ENCODE results near the gene DGKB.

DGKB gene

DNA sequence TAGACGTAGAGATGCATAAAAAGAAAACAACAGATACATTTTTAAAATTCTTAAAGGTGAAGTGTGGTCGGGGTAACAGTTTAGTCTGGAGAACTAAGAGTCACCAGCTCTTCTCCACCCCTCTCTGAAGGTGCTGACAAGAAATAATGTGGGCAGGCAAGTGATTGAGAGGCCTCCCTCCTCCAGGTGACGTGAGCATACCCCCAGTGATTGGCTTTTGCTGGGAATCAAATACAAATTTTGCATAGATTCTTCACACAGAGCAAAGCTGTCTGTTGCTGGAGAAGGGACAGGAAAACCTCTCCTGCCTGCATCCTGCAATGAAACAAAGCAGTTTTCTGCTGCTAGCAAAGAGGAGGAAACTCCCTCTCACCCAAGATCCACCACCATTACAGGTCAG, 115.0 kb downstream of the DGKB start:
- TF ChIP-seq YY1 (IDR thresholded peaks at IDR 0.05; ENCODE audit: low read depth) (no peak), TAF1 (IDR thresholded peaks at IDR 0.05; ENCODE audit: low read depth) (no peak), TCF12 (IDR thresholded peaks at IDR 0.05; ENCODE audit: low read depth) (no peak), CREB1 (IDR thresholded peaks at IDR 0.05; ENCODE audit: low read depth) (no peak), NFIC (IDR thresholded peaks at IDR 0.05) (no peak), EGR1 (IDR thresholded peaks at IDR 0.05) (no peak), FOXM1 (IDR thresholded peaks at IDR 0.05; ENCODE audit: borderline replicate concordance, low read depth) (no peak), RAD21 (IDR thresholded peaks at IDR 0.05; ENCODE audit: low read depth) (no peak), ZBTB7A (IDR thresholded peaks at IDR 0.05; ENCODE audit: low read depth) (no peak), USF1 (IDR thresholded peaks at IDR 0.05) (no peak), EP300 (IDR thresholded peaks at IDR 0.05; ENCODE audit: borderline replicate concordance) (no peak), CEBPB (IDR thresholded peaks at IDR 0.05) (no peak), TEAD4 (IDR thresholded peaks at IDR 0.05) (no peak)
- TF ChIP-seq, protein P1, sequence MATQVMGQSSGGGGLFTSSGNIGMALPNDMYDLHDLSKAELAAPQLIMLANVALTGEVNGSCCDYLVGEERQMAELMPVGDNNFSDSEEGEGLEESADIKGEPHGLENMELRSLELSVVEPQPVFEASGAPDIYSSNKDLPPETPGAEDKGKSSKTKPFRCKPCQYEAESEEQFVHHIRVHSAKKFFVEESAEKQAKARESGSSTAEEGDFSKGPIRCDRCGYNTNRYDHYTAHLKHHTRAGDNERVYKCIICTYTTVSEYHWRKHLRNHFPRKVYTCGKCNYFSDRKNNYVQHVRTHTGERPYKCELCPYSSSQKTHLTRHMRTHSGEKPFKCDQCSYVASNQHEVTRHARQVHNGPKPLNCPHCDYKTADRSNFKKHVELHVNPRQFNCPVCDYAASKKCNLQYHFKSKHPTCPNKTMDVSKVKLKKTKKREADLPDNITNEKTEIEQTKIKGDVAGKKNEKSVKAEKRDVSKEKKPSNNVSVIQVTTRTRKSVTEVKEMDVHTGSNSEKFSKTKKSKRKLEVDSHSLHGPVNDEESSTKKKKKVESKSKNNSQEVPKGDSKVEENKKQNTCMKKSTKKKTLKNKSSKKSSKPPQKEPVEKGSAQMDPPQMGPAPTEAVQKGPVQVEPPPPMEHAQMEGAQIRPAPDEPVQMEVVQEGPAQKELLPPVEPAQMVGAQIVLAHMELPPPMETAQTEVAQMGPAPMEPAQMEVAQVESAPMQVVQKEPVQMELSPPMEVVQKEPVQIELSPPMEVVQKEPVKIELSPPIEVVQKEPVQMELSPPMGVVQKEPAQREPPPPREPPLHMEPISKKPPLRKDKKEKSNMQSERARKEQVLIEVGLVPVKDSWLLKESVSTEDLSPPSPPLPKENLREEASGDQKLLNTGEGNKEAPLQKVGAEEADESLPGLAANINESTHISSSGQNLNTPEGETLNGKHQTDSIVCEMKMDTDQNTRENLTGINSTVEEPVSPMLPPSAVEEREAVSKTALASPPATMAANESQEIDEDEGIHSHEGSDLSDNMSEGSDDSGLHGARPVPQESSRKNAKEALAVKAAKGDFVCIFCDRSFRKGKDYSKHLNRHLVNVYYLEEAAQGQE (IDR thresholded peaks at IDR 0.05; ENCODE audit: low read depth): no peak
- TF ChIP-seq, protein P2, sequence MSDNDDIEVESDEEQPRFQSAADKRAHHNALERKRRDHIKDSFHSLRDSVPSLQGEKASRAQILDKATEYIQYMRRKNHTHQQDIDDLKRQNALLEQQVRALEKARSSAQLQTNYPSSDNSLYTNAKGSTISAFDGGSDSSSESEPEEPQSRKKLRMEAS (IDR thresholded peaks at IDR 0.05): no peak

- TF ChIP-seq, protein P1 (IDR thresholded peaks at IDR 0.05; ENCODE audit: low read depth): no peak
- no peak for TF ChIP-seq YY1 (IDR thresholded peaks at IDR 0.05; ENCODE audit: low read depth)
- TF ChIP-seq USF1 (IDR thresholded peaks at IDR 0.05): no peak
- no peak for TF ChIP-seq CREB1 (IDR thresholded peaks at IDR 0.05; ENCODE audit: low read depth)
- TF ChIP-seq EP300 (IDR thresholded peaks at IDR 0.05; ENCODE audit: borderline replicate concordance): no peak
- no peak for TF ChIP-seq TCF12 (IDR thresholded peaks at IDR 0.05; ENCODE audit: low read depth)
Observed at GRCh38 chr7:14786314-14786895, 116.1 kb downstream of the DGKB start.

GRCh38 chr7:14777806-14778205, 124.7 kb downstream of the DGKB start:
- TF ChIP-seq, protein P2 (IDR thresholded peaks at IDR 0.05): no peak
- no peak for TF ChIP-seq CREB1 (IDR thresholded peaks at IDR 0.05; ENCODE audit: low read depth)
- no peak for TF ChIP-seq TEAD4 (IDR thresholded peaks at IDR 0.05)
- no peak for TF ChIP-seq YY1 (IDR thresholded peaks at IDR 0.05; ENCODE audit: low read depth)
- TF ChIP-seq EP300 (IDR thresholded peaks at IDR 0.05; ENCODE audit: borderline replicate concordance): no peak
- no peak for TF ChIP-seq TAF1 (IDR thresholded peaks at IDR 0.05; ENCODE audit: low read depth)

DNA sequence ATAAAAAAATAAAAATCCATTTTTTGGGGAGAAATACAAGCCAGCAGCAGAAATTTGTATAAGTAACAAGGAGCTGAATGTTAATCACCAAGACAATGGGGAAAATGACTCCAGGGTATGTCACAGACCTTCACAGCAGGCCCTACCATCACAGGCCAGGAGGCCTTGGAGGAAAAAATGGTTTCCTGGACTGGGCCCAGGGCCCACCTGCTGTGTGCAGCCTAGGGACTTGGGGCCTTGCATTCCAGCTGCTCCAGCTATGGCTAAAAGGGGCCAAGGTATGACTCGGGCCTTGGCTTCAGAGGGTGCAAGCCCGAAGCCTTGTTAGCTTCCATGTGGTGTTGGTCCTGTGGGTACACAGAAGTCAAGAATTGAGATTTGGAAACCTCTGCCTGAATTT, 126.3 kb downstream of the DGKB start:
- TF ChIP-seq TCF12 (IDR thresholded peaks at IDR 0.05; ENCODE audit: low read depth) (no peak), USF1 (IDR thresholded peaks at IDR 0.05) (no peak), FOXM1 (IDR thresholded peaks at IDR 0.05; ENCODE audit: borderline replicate concordance, low read depth) (no peak), TEAD4 (IDR thresholded peaks at IDR 0.05) (no peak), NFIC (IDR thresholded peaks at IDR 0.05) (no peak)

GRCh38 chr7:14773729-14774271, 128.8 kb downstream of the DGKB start:
- no peak for TF ChIP-seq NFIC (IDR thresholded peaks at IDR 0.05)
- TF ChIP-seq, protein P2 (IDR thresholded peaks at IDR 0.05): no peak
- no peak for TF ChIP-seq USF1 (IDR thresholded peaks at IDR 0.05)
- TF ChIP-seq YY1 (IDR thresholded peaks at IDR 0.05; ENCODE audit: low read depth): no peak
- no peak for TF ChIP-seq CEBPB (IDR thresholded peaks at IDR 0.05)
- TF ChIP-seq FOXM1 (IDR thresholded peaks at IDR 0.05; ENCODE audit: borderline replicate concordance, low read depth): no peak
- no peak for TF ChIP-seq ZBTB7A (IDR thresholded peaks at IDR 0.05; ENCODE audit: low read depth)
- TF ChIP-seq TEAD4 (IDR thresholded peaks at IDR 0.05): no peak
- TF ChIP-seq CREB1 (IDR thresholded peaks at IDR 0.05; ENCODE audit: low read depth): no peak
- no peak for TF ChIP-seq EGR1 (IDR thresholded peaks at IDR 0.05)
- TF ChIP-seq TCF12 (IDR thresholded peaks at IDR 0.05; ENCODE audit: low read depth): no peak
- no peak for TF ChIP-seq RAD21 (IDR thresholded peaks at IDR 0.05; ENCODE audit: low read depth)
- TF ChIP-seq, protein P1 (IDR thresholded peaks at IDR 0.05; ENCODE audit: low read depth): no peak
- no peak for TF ChIP-seq TAF1 (IDR thresholded peaks at IDR 0.05; ENCODE audit: low read depth)
- TF ChIP-seq EP300 (IDR thresholded peaks at IDR 0.05; ENCODE audit: borderline replicate concordance): no peak

Data from Ishikawa (cell line).